Lung microvascular endothelial cell (primary cell): ENCODE results near the gene ROPN1. TPM values are rescaled to one million over a fixed set of nuclear protein-coding genes. Genes with fewer than 3 reads are reported as not detected.
A peak's percentile ranks its signal among the peaks of the same experiment; 100 is the strongest.
"Not testable (repeated sequence)": the region's sequence is repeated elsewhere in the genome, so short reads cannot be mapped to it uniquely, and the experiment has no call there.

Experiments used
- DNase-seq, 2 donors: peaks; one replicate each; pipeline versions ENCODE4 v3.0.0 to v3.0.0-alpha.2; 2010; ENCODE audit warnings: low read depth in 2 of 2
- total RNA-seq: library from RNA; depleted of rRNA; stranded (reverse); fragments of >200 nt; gene quantifications from 2 replicates; pipeline ENCODE4 v1.2.1, GENCODE V29; 2014

ROPN1 gene
- not detected in 2 replicates for total RNA-seq

DNA sequence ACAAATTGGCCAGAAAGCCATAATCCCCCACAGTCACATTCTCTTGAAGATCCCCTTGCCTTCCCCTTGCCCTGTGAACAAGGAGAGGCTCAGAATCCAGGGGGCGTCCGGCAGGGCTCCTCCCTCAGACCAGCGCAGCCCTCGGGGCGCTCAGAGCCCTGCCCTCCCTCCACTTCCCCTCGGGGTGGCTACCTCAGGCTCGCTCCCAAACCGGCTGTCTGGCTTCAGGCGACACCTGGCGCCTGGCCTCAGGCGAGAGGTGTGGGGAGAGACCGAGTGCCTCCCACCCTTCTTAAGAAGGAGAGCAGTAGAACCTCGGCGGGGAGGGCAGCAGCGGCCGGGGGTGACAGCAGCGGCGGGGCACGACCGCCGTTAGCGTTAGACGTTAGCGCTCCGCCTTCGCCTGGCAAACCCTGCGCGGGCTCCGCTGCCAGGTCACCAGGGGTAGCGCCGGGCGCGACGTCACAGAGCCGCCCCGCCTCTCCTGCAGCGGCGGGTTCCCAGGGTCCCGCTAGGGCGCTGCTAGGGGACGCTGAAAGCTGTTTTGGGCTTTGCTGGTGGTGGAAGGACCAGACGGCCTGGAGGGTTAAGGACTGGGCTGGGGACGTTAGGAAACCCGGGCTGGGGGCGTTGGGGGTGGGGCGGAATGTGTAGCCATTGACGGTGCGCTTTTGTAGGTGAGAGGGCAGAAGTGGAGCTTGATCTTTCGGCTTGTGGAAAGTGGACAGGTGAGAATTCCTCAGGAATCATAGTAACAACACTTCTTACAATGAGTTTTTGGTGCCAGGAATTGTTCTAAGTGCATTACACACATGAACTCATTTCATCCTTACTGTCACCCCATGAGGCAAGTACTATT is at the start of gene ROPN1:
Gene ROPN1, minus strand, starts transcription at position 395 of the 859 bp plus-strand sequence. CDS start 11,643 bp downstream, outside the sequence.
- DNase-seq = not testable (repeated sequence)

GRCh38 chr3:124041553-124041952 is 49.6 kb upstream of the ROPN1 start:
- no peak for DNase-seq

DNA sequence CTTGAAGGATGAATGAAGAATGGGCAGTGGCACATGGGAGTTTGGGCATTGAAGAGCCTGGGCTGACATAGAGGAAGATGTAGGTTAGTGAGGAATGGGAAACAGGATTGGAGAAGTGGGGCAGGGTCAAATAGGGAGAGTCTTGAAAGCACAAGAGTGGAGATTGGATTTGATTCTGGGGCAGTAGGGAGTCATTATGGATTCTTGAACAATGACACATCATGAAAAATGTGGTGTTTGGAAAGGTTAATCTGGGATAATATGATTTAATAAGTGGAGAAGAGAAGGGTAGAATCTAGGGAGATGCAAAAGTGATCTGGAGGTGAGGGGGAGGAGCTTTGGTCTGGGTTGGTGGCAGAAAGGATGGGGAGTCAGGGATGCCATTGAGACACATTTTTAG is 45.4 kb upstream of the ROPN1 start:
- DNase-seq = no peak

- not testable (repeated sequence) for DNase-seq
These were observed 44.3 kb upstream of the ROPN1 start for GRCh38 chr3:124036214-124036613.

DNA sequence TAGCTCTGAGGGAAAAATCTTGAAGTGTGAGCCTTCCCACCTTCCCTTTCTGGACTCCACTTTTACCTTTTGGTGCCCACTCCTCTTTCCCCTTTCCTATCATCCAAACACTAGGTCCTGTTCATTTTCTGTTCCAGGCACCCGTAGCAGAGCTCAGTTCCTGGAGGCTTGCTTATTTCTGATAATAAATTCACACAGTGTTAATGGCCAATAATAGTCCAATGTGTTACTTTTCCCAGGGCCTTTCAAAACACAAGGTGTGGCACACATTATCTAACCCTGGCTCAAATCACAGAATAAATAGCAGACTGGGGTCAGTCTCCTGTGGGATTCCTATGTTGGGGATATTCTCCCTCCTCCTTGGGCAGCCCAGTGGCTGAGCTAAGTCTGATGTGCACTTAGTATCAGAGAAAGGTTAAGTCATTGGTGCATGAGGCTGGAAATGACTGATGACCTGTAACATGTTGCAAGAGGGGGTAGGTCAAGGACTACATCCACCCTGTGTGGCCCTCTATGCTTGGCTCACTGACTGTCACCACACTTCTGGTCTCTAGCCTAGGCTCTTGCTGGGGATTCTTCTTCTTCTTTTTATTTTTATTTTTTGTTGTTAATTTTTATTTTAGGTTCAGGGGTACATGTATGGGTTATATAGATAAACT is 43.7 kb upstream of the ROPN1 start:
- no peak for DNase-seq

GRCh38 chr3:124034844-124035152 is 42.9 kb upstream of the ROPN1 start:
- DNase-seq = no peak

DNA sequence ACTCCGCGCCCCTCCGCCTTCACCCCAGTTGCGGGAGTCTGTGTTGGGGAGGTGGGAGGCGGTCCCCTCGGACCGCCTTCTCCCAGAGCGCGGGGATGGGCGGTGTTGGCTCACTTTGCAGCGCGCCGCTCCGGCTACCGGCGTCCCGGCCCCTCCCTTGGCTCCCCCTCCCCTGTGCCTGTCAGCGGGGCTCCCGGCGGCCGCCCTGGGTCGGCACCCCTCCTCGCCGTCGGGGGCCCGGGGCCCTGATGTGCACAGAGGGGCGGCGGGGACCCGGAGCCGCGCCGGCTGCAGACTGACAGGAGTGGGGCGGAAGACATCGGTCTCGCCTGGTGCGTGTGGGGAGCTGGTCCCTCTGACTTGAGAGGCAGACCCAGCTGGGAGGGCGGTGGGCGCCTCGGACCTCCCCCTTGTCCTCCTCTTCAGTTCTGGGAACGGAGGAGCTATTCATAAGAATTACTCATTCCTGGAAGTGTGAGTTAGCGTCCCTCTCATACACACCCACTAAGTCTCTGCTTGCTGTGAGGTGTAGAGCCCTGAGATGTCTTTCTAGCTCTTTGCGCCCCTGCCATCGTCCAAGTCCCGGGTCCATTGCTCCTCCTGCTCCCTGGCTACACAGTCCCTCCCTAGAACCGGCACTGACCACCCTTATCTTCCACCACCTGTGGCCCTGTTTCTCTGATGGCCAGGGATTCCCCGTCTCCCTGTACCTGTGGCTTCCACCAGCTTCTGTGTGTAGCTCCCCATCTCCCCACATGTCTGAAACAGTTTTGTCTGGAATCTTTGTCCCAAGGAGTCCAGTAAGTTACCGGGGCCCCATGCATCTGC is 42.3 kb upstream of the ROPN1 start:
- peak in 1 of 2 donors; percentile 42 for DNase-seq

DNA sequence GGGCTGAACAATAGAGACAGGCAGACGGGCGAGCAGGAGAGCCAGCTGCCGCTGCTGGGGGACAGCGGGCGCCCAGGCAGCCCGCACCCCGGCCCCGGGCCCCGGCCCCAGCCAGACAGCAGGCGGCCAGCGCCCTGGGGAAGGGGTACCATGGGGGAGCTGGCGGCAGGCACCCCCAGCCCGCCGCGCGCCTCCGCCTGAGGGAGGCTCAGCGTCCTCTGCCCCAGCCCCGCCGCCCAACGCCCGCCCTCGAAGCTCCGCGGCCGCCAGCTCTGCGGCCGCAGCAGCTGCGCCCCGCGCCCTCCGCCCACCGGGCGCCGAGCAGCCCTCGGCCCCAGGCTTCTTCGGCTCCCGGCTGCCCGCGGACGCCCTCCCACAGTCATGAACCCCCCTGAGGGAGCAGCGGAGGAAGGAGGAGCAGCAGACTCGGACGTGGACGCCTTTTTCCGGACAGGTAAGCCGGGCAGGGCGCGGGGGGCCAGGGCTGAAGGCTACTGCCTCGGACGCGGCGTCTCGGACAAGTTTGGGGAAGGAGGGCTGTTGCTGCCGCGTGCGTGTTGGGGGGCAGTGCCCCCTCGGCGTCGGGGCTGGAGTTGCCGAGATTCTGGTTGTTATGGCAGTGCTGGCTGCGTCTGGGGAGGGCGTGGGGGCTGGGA is 41.6 kb upstream of the ROPN1 start, which contains the start of gene KALRN:
Gene KALRN, plus strand, starts transcription at position 10 of the 656 bp plus-strand sequence.
- peak in 1 of 2 donors; percentile 16 for DNase-seq

DNA sequence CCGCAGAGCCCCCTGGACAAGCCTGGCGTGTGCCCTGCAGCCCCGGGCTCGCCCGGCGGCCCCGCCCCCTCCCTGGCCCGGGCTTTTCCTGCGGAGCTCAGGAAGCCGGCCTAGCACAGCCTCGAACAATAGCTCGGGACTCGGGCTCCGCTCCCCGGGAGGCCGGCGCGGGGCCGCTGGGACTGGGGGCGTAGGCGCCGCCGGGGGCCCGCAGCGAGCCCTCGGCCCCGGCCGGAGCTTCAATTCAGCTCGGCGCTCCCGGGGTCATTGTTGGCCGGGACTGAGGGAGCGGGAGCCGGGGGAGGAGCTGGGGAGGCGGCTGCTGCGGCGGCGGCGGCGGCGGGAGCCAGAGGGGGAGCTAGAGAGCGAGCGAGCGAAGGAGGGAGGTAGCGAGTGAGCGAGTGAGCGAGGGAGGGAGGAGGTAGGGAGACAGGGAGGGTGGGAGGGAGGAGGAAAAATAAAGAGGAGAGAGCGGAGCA is 41.0 kb upstream of the ROPN1 start:
- peak; percentile 84 to 91 for DNase-seq

- peak in 1 of 2 donors; percentile 56 for DNase-seq
These were observed 40.5 kb upstream of the ROPN1 start for GRCh38 chr3:124032311-124032880.

DNA sequence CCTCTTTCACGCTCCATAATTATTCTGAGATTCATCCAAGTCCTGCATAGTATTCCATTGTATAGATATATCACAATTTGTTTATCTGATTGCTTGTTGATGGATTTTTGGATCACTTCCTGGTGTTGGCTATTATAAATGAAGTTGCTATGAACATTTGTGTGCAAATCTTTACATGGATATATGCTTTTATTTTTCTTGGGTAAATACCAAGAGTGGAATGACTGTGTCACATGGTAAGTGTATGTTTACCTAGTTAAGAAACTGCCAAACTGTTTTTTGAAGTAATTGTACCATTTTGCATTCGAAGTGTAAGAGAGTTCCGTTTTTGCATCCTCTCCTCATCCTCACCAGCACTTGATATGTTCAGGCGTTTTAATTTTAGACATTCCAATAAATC is 34.6 kb upstream of the ROPN1 start:
- peak in 1 of 2 donors; percentile 46 for DNase-seq

- DNase-seq = peak; percentile 27 to 89
These were observed 31.6 kb upstream of the ROPN1 start for GRCh38 chr3:124023531-124023930.

GRCh38 chr3:124019291-124019690 is 27.4 kb upstream of the ROPN1 start:
- no peak for DNase-seq

DNA sequence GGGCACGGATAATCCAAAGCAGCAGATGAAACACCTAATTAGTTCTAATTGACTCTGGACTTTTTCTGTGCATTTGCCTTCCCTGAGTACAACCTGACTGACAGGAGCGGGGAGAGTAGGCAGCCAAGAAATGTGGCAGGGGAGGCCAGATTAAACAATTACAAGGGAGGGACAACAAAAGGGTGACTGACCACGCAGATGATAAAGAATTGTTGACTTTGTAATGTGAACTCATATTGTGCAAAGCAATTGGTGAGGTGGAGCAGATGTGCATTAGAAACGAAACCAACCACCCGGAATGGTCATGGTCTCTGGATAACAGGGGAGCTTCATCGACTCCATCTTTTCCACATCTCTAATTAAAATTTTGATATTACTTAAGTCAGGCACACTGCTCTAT is 25.6 kb upstream of the ROPN1 start:
- peak in 1 of 2 donors; percentile 83 for DNase-seq

GRCh38 chr3:124016483-124016882 is 24.6 kb upstream of the ROPN1 start:
- peak; percentile 30 to 58 for DNase-seq

DNA sequence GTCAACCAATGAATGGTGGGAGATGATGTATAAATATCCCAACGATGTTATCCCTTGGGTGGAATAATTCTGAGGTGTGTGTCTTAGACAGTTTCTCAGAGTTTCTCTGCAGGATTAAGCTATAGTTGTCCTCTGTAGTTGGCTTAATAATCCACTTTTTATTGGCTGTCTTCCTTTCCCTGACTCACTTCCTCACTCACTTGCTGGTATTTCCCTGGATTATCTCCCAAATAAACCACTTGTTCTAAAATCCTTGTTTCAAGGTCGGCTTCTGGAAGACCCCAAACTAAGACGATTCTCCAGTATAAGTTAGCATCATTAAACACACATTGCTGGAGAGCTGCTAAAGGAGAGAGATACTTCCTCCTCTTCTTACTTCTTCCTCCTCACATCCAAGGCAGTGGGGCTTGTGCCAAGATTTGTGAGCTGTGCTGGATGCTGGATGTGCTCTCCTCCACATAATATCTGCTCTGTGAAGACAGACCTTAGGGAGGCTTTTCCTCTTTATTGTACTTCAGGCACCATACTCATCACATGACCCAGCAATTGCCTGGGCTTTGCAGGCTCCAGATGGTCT is 22.5 kb upstream of the ROPN1 start:
- DNase-seq = peak in 1 of 2 donors; percentile 25

DNA sequence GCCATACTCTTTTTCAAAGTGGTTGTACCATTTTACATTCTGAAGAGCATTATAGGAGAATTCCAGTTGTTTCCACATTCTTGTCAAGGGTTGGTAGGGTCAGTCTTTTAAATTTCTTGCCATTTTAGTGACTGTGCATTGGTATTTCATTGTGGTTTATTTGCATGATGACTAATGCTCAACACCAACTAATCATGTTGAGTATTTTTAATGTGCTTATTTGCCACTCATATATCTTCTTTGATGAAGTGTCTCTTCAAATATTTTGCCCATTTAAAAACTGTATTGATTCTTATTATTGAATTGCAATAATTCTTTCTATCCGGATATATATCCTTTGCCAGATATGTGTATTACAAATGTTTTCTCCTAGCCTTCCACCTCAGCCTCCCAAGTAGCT is 16.4 kb upstream of the ROPN1 start:
- DNase-seq = not testable (repeated sequence)

- DNase-seq = no peak
These were observed 15.3 kb upstream of the ROPN1 start for GRCh38 chr3:124007186-124007585.

GRCh38 chr3:124002405-124003079 is 10.6 kb upstream of the ROPN1 start:
- not testable (repeated sequence) for DNase-seq

- not testable (repeated sequence) for DNase-seq
These were observed 9.4 kb upstream of the ROPN1 start for GRCh38 chr3:124001366-124001765.
